ENCODE results near the gene THSD4.

The THSD4 gene

DNA sequence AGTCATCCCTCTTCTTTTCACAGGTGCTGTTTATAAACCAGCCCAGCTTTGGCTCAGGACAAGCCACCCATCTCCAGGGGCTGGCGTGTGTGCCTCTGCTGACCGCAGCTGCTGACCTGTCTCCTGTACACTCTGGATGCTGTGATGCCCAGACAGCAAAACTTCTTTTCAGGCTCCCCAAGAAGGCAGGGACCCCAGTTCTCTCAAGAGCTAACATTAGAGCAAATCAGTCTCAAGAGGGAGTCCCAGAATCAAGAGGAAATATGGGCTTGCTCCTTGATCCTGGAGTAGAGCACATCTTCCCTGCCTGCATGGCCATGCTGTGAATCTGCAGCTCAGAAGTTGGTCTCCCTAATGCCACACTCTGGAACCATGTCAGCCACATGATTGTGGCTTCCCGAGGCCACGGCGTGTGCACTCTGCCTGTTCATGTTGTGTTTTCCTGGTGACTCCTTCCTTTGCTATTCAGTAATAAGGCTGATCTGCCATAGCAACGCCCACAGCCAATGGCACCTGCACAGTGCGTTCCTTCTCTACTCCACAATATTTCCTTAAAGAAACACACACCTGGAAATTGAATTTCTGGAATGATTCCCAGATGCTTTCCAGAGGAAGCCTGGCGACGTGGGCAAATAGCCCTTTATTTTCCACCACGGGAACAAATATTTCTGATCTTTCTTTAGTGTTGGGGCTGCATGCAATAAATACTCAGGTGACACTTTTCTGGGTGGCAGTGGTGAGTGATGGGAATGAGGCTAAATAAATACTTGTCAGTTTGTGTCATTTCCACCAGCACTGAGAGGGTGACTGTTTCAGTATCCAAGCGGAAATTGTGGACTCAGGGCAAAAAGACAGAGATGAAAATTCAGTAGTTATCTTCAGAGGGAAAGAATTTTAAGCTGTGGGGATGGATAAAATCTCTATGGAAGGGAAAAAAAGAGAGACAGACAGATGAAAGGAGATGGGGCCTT is 21.9 kb upstream of the THSD4 start:
- no peak overlapping the region for H3K4me3 ChIP-seq (replicated peaks; ENCODE audit: insufficient read depth, low read length)
- TF ChIP-seq, protein P1, sequence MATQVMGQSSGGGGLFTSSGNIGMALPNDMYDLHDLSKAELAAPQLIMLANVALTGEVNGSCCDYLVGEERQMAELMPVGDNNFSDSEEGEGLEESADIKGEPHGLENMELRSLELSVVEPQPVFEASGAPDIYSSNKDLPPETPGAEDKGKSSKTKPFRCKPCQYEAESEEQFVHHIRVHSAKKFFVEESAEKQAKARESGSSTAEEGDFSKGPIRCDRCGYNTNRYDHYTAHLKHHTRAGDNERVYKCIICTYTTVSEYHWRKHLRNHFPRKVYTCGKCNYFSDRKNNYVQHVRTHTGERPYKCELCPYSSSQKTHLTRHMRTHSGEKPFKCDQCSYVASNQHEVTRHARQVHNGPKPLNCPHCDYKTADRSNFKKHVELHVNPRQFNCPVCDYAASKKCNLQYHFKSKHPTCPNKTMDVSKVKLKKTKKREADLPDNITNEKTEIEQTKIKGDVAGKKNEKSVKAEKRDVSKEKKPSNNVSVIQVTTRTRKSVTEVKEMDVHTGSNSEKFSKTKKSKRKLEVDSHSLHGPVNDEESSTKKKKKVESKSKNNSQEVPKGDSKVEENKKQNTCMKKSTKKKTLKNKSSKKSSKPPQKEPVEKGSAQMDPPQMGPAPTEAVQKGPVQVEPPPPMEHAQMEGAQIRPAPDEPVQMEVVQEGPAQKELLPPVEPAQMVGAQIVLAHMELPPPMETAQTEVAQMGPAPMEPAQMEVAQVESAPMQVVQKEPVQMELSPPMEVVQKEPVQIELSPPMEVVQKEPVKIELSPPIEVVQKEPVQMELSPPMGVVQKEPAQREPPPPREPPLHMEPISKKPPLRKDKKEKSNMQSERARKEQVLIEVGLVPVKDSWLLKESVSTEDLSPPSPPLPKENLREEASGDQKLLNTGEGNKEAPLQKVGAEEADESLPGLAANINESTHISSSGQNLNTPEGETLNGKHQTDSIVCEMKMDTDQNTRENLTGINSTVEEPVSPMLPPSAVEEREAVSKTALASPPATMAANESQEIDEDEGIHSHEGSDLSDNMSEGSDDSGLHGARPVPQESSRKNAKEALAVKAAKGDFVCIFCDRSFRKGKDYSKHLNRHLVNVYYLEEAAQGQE (IDR thresholded peaks at IDR 0.05; ENCODE audit: insufficient replicate concordance, low read depth): no peak
- TF ChIP-seq GABPA (IDR thresholded peaks at IDR 0.05; ENCODE audit: low read depth) (no peak), SPI1 (IDR thresholded peaks at IDR 0.05; ENCODE audit: borderline replicate concordance, low read depth) (no peak), POLR2AphosphoS5 (IDR thresholded peaks at IDR 0.05; ENCODE audit: low read depth) (no peak), CTCF (IDR thresholded peaks at IDR 0.05; ENCODE audit: insufficient read depth, low read length) (no peak)
- H3K27me3 ChIP-seq (ENCODE audit: insufficient read depth, poor library complexity, severe bottlenecking): no peaks in the 10 kb centered on the region
- DNase-seq (ENCODE audit: low read depth in 1 of 2, low spot score in 1 of 2): no peak
- no peak overlapping the region for H3K27ac ChIP-seq (replicated peaks)

GRCh38 chr15:71094137-71094536 is 21.1 kb upstream of the THSD4 start:
- no peak for TF ChIP-seq GABPA (IDR thresholded peaks at IDR 0.05; ENCODE audit: low read depth)
- TF ChIP-seq, protein P1 (IDR thresholded peaks at IDR 0.05; ENCODE audit: insufficient replicate concordance, low read depth): no peak
- no peak for TF ChIP-seq SPI1 (IDR thresholded peaks at IDR 0.05; ENCODE audit: borderline replicate concordance, low read depth)
- TF ChIP-seq POLR2AphosphoS5 (IDR thresholded peaks at IDR 0.05; ENCODE audit: low read depth): no peak
- TF ChIP-seq CTCF (IDR thresholded peaks at IDR 0.05; ENCODE audit: insufficient read depth, low read length): no peak
- no peak for DNase-seq (ENCODE audit: low read depth in 1 of 2, low spot score in 1 of 2)
- Histone ChIP-seq H3K4me3 (replicated peaks; ENCODE audit: insufficient read depth, low read length) (no peak overlapping the region), H3K27me3 (ENCODE audit: insufficient read depth, poor library complexity, severe bottlenecking) (no peaks in the 10 kb centered on the region), H3K27ac (replicated peaks) (no peak overlapping the region)

- TF ChIP-seq GABPA (IDR thresholded peaks at IDR 0.05; ENCODE audit: low read depth): no peak
- TF ChIP-seq SPI1 (IDR thresholded peaks at IDR 0.05; ENCODE audit: borderline replicate concordance, low read depth): no peak
- TF ChIP-seq, protein P1 (IDR thresholded peaks at IDR 0.05; ENCODE audit: insufficient replicate concordance, low read depth): no peak
- no peak for TF ChIP-seq POLR2AphosphoS5 (IDR thresholded peaks at IDR 0.05; ENCODE audit: low read depth)
- no peak for TF ChIP-seq CTCF (IDR thresholded peaks at IDR 0.05; ENCODE audit: insufficient read depth, low read length)
- DNase-seq (ENCODE audit: low read depth in 1 of 2, low spot score in 1 of 2): no peak
- no peaks in the 10 kb centered on the region for H3K27me3 ChIP-seq (ENCODE audit: insufficient read depth, poor library complexity, severe bottlenecking)
- no peak overlapping the region for H3K27ac ChIP-seq (replicated peaks)
- no peak overlapping the region for H3K4me3 ChIP-seq (replicated peaks; ENCODE audit: insufficient read depth, low read length)
Observed at GRCh38 chr15:71096676-71097075, 18.6 kb upstream of the THSD4 start.

All from HL-60 (cell line).